DND-41 (cell line): ENCODE measurements around the gene DSCAM.

Experiments used
- EZH2 ChIP-seq: IDR thresholded peaks from 3 replicates; pipeline ENCODE4 v1.6.1; 2012; ENCODE audit warnings: borderline replicate concordance, low read depth, mild to moderate bottlenecking, moderate library complexity, low read length, inconsistent platforms; ENCODE audit not compliant: severe bottlenecking
- TF ChIP-seq, protein P1 (sequence below): IDR thresholded peaks from 2 replicates; pipeline ENCODE4 v1.5.1; 2012; ENCODE audit warnings: borderline replicate concordance, low read length, moderate library complexity, mild to moderate bottlenecking; ENCODE audit not compliant: poor library complexity, severe bottlenecking; ENCODE audit errors: extremely low read depth

DNA sequence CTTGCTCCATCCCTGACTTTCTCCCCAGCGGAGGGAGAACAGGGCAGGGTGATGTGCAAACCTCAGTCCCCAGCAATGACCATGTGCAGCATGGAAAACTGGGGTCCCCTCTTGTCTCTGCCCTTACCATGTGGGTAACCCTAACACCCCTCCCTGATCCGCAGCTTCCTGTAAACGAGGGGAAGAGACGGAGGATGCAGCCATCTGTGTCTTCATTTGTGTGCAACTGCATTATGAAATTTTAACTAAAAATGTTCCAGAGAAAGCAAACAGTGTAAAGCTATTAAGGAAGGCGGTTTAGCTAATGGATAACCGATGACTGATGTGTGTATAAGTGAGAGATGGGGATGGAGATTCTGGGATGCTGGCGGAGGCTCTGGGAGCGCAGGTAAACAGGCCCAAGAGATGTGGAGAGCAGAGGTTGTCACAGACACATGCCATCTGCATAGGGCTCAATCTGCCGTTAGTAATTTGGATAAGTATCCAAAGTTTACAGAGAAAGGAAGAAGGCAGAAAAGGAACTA is 206.6 kb downstream of the DSCAM start:
- TF ChIP-seq, protein P1, sequence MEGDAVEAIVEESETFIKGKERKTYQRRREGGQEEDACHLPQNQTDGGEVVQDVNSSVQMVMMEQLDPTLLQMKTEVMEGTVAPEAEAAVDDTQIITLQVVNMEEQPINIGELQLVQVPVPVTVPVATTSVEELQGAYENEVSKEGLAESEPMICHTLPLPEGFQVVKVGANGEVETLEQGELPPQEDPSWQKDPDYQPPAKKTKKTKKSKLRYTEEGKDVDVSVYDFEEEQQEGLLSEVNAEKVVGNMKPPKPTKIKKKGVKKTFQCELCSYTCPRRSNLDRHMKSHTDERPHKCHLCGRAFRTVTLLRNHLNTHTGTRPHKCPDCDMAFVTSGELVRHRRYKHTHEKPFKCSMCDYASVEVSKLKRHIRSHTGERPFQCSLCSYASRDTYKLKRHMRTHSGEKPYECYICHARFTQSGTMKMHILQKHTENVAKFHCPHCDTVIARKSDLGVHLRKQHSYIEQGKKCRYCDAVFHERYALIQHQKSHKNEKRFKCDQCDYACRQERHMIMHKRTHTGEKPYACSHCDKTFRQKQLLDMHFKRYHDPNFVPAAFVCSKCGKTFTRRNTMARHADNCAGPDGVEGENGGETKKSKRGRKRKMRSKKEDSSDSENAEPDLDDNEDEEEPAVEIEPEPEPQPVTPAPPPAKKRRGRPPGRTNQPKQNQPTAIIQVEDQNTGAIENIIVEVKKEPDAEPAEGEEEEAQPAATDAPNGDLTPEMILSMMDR, result no peak
- TF ChIP-seq EZH2, result no peak
